HCT116 (cell line): ENCODE data around the gene KLHDC10. TPM values are rescaled to one million over a fixed set of nuclear protein-coding genes. Genes with fewer than 3 reads are reported as not detected.

Experiments
- ATAC-seq: fragments of 200-7000 bp; cut with Tn5 transposase; 2 replicates; pipeline ENCODE4 v1.9.1; 2020; ENCODE audit warnings: mild to moderate bottlenecking, moderate library complexity
- BruUV-seq: library from RNA; stranded (reverse); fragments of 400-500 nt; replicated peaks from 2 replicates; lab custom pipeline; 2021; lab: Mats Ljungman, UMichigan
- CTCF ChIA-PET: fragments of 300-600 bp; sonication (Branson Sonifier 250); formaldehyde crosslinking; loops from one replicate; lab custom pipeline; 2021; ENCODE audit warnings: antibody characterized with exemption; lab: Charles Lee
- POLR2A ChIA-PET: fragments of 300-600, 350-600 bp; sonication (Branson Sonifier 250); formaldehyde crosslinking; loops from one replicate; lab custom pipeline; 2021; ENCODE audit warnings: antibody characterized with exemption; lab: Charles Lee
- RAD21 ChIA-PET, 2 experiments: fragments of 300-600 bp; sonication (Branson Sonifier 250); formaldehyde crosslinking; loops; one replicate each; lab custom pipeline; 2023; ENCODE audit warnings: low total read pairs in 2 of 2; ENCODE audit not compliant: uncharacterized antibody in 2 of 2, unreplicated experiment in 2 of 2, low non-redundant PET in 1 of 2; lab: Charles Lee
- DNase-seq: peaks from one replicate; pipeline ENCODE4 v3.0.0-alpha.2; 2010; ENCODE audit warnings: low read depth, low spot score
- H2AFZ ChIP-seq: fragments of 200-600 bp; shearing (Covaris generic), sonication (generic); 2 replicates; pipeline ENCODE4 v1.6.1; 2017; ENCODE audit warnings: low read depth, mixed run types, mixed read lengths, antibody characterized with exemption, low read length; ENCODE audit not compliant: poor library complexity, severe bottlenecking
- H3K27ac ChIP-seq: 2 replicates; pipeline ENCODE4 v1.5.1; 2012; ENCODE audit warnings: low read depth, low read length
- H3K27me3 ChIP-seq: fragments of 200-600 bp; sonication (generic); 2 replicates; pipeline ENCODE4 v1.6.1; 2016; ENCODE audit warnings: mixed run types, low read length, mixed read lengths; ENCODE audit not compliant: insufficient read depth
- H3K36me3 ChIP-seq, 2 experiments: fragments of 200-500 bp in 1 of 2; fragments of 200-600 bp in 1 of 2; sonication (Bioruptor generic) in 1 of 2; sonication (generic) in 1 of 2; 2 replicates each; pipeline versions ENCODE4 v1.5.1 to v1.6.1; 2014 to 2016; ENCODE audit warnings: low read length in 2 of 2, inconsistent platforms in 1 of 2, mixed read lengths in 1 of 2, mixed run types in 1 of 2; ENCODE audit not compliant: insufficient read depth in 2 of 2, control insufficient read depth in 1 of 2
- H3K4me1 ChIP-seq, 2 experiments: fragments of 200-600 bp in 1 of 2; sonication (generic) in 1 of 2; 2 replicates each; pipeline versions ENCODE4 v1.5.1 to v1.6.1; 2012 to 2017; ENCODE audit warnings: low read length in 2 of 2, inconsistent platforms in 1 of 2, mild to moderate bottlenecking in 1 of 2, mixed read lengths in 1 of 2, mixed run types in 1 of 2, moderate library complexity in 1 of 2; ENCODE audit not compliant: insufficient read depth in 2 of 2, control insufficient read depth in 1 of 2
- H3K4me2 ChIP-seq: fragments of 200-600 bp; sonication (generic); 2 replicates; pipeline ENCODE4 v1.6.1; 2017; ENCODE audit warnings: mixed run types, low read length, mixed read lengths
- H3K4me3 ChIP-seq, 2 experiments: fragments of 200-600 bp in 1 of 2; sonication (generic) in 1 of 2; replicated peaks in 1 of 2; 2 replicates each; pipeline ENCODE4 v1.5.1; 2011 to 2016; ENCODE audit warnings: low read length in 2 of 2, control low read depth in 1 of 2, low read depth in 1 of 2, mild to moderate bottlenecking in 1 of 2, mixed read lengths in 1 of 2, mixed run types in 1 of 2
- H3K79me2 ChIP-seq: fragments of 200-600 bp; sonication (generic); 2 replicates; pipeline ENCODE4 v1.6.1; 2017; ENCODE audit warnings: mild to moderate bottlenecking, mixed run types, low read length, moderate library complexity, mixed read lengths; ENCODE audit not compliant: insufficient read depth
- H3K9ac ChIP-seq: fragments of 200-600 bp; sonication (generic); 2 replicates; pipeline ENCODE4 v1.6.1; 2016; ENCODE audit warnings: low read length, mixed read lengths
- H3K9me2 ChIP-seq: fragments of 200-600 bp; sonication (generic), shearing (Covaris generic); 2 replicates; pipeline ENCODE4 v1.6.1; 2017; ENCODE audit warnings: mixed run types, mild to moderate bottlenecking, moderate library complexity; ENCODE audit not compliant: insufficient read depth
- H3K9me3 ChIP-seq, 2 experiments: fragments of 200-500 bp in 1 of 2; fragments of 200-600 bp in 1 of 2; sonication (Bioruptor generic) in 1 of 2; sonication (generic) in 1 of 2; 2 replicates each; pipeline ENCODE4 v1.6.1; 2014 to 2017; ENCODE audit warnings: low read length in 2 of 2, mixed read lengths in 2 of 2, inconsistent platforms in 1 of 2, low read depth in 1 of 2, mild to moderate bottlenecking in 1 of 2, mixed run types in 1 of 2, moderate library complexity in 1 of 2; ENCODE audit not compliant: control insufficient read depth in 1 of 2, insufficient read depth in 1 of 2
- H4K20me1 ChIP-seq: fragments of 200-600 bp; sonication (generic), shearing (Covaris generic); 2 replicates; pipeline ENCODE4 v1.6.1; 2017; ENCODE audit warnings: mixed run types, mild to moderate bottlenecking, moderate library complexity; ENCODE audit not compliant: insufficient read depth
- CBX3 ChIP-seq: IDR thresholded peaks from 2 replicates; pipeline ENCODE4 v1.6.1; 2012; ENCODE audit warnings: low read depth
- CEBPB ChIP-seq: IDR thresholded peaks from 2 replicates; pipeline ENCODE4 v1.6.1; 2012; ENCODE audit warnings: low read depth
- EZH2phosphoT487 ChIP-seq: fragments of 200-600 bp; IDR thresholded peaks from 2 replicates; pipeline ENCODE4 v1.6.1; 2018; ENCODE audit warnings: antibody characterized with exemption, borderline replicate concordance
- FOSL1 ChIP-seq: IDR thresholded peaks from 2 replicates; pipeline ENCODE4 v1.6.1; 2012; ENCODE audit warnings: low read depth
- JUND ChIP-seq: IDR thresholded peaks from 2 replicates; pipeline ENCODE4 v1.6.1; 2012
- RAD21 ChIP-seq: IDR thresholded peaks from 2 replicates; pipeline ENCODE4 v1.6.1; 2012; ENCODE audit warnings: low read depth, mild to moderate bottlenecking
- SIN3A ChIP-seq: IDR thresholded peaks from 2 replicates; pipeline ENCODE4 v1.6.1; 2012; ENCODE audit warnings: low read depth
- SP1 ChIP-seq: IDR thresholded peaks from 2 replicates; pipeline ENCODE4 v1.6.1; 2012; ENCODE audit warnings: low read depth
- SRF ChIP-seq: IDR thresholded peaks from 2 replicates; pipeline ENCODE4 v1.6.1; 2012; ENCODE audit warnings: low read depth
- ZFX ChIP-seq: fragments of 450-650 bp; IDR thresholded peaks from 2 replicates; pipeline ENCODE4 v1.6.1; 2017
- ZNF274 ChIP-seq: fragments of 200-500 bp; sonication (Bioruptor generic); IDR thresholded peaks from 2 replicates; pipeline ENCODE4 v1.6.1; 2014; ENCODE audit warnings: mild to moderate bottlenecking, low read depth, low read length, inconsistent platforms
- intact Hi-C: fragments of 100-400 bp; cut with micrococcal nuclease; formaldehyde crosslinking; loops from 2 replicates; pipeline ENCODE4 v1.10.0; 2022
- total RNA-seq: library from RNA; stranded (reverse); gene quantifications from one replicate; pipeline ENCODE4 v1.2.1, GENCODE V29; 2021; ENCODE audit not compliant: unreplicated experiment
- TF ChIP-seq, protein P1 (sequence below): IDR thresholded peaks from 2 replicates; pipeline ENCODE4 v1.6.1; 2012
- TF ChIP-seq, protein P2 (sequence below): IDR thresholded peaks from 2 replicates; pipeline ENCODE4 v1.6.1; 2012; ENCODE audit warnings: low read depth
- TF ChIP-seq, protein P3 (sequence below): IDR thresholded peaks from 2 replicates; pipeline ENCODE4 v1.6.1; 2011; ENCODE audit warnings: mild to moderate bottlenecking, low read length, moderate library complexity; ENCODE audit not compliant: insufficient replicate concordance; ENCODE audit errors: extremely low read depth

Gene KLHDC10
- total RNA-seq, 1 experiment from 2014 or later, result 25.8 TPM

DNA sequence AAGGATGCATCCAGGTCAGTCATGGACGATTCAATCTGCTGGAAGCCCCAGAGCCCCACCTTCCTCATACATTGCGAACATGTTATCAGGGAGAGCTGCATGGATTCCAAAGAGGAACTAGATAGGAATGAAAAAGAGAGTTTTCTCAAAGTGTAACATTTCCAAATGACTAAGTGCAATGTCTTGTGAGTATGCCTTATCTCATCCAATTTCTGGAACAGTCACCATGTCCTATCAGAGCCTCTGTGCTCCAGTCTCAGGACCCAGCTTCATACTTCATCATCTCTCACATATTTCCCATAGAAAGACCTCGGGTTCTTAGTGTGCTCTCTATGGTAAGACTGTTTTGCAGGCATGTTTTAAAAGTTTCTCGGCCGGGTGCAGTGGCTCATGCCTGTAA is 45.9 kb upstream of the KLHDC10 start:
- Histone ChIP-seq H3K4me2 (no peak overlapping the region), H2AFZ (no peak overlapping the region), H3K4me3 (no peak overlapping the region), H4K20me1 (no peaks in the 10 kb centered on the region), H3K27me3 (no peaks in the 10 kb centered on the region)
- BruUV-seq, result no TSS peak
- no peak for DNase-seq
- TF ChIP-seq ZNF274, result no peak
- no peak for TF ChIP-seq SRF
- TF ChIP-seq RAD21, result no peak
- TF ChIP-seq EZH2phosphoT487, result no peak
- TF ChIP-seq ZFX, result no peak
- no peak for TF ChIP-seq CEBPB
- no peak for TF ChIP-seq JUND
- TF ChIP-seq, protein P1, sequence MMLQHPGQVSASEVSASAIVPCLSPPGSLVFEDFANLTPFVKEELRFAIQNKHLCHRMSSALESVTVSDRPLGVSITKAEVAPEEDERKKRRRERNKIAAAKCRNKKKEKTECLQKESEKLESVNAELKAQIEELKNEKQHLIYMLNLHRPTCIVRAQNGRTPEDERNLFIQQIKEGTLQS, result no peak
- TF ChIP-seq, protein P2, sequence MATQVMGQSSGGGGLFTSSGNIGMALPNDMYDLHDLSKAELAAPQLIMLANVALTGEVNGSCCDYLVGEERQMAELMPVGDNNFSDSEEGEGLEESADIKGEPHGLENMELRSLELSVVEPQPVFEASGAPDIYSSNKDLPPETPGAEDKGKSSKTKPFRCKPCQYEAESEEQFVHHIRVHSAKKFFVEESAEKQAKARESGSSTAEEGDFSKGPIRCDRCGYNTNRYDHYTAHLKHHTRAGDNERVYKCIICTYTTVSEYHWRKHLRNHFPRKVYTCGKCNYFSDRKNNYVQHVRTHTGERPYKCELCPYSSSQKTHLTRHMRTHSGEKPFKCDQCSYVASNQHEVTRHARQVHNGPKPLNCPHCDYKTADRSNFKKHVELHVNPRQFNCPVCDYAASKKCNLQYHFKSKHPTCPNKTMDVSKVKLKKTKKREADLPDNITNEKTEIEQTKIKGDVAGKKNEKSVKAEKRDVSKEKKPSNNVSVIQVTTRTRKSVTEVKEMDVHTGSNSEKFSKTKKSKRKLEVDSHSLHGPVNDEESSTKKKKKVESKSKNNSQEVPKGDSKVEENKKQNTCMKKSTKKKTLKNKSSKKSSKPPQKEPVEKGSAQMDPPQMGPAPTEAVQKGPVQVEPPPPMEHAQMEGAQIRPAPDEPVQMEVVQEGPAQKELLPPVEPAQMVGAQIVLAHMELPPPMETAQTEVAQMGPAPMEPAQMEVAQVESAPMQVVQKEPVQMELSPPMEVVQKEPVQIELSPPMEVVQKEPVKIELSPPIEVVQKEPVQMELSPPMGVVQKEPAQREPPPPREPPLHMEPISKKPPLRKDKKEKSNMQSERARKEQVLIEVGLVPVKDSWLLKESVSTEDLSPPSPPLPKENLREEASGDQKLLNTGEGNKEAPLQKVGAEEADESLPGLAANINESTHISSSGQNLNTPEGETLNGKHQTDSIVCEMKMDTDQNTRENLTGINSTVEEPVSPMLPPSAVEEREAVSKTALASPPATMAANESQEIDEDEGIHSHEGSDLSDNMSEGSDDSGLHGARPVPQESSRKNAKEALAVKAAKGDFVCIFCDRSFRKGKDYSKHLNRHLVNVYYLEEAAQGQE, result no peak
- TF ChIP-seq FOSL1, result no peak
- no peak for TF ChIP-seq SIN3A
- no peak for TF ChIP-seq SP1
- no peak for TF ChIP-seq CBX3
- TF ChIP-seq, protein P3, sequence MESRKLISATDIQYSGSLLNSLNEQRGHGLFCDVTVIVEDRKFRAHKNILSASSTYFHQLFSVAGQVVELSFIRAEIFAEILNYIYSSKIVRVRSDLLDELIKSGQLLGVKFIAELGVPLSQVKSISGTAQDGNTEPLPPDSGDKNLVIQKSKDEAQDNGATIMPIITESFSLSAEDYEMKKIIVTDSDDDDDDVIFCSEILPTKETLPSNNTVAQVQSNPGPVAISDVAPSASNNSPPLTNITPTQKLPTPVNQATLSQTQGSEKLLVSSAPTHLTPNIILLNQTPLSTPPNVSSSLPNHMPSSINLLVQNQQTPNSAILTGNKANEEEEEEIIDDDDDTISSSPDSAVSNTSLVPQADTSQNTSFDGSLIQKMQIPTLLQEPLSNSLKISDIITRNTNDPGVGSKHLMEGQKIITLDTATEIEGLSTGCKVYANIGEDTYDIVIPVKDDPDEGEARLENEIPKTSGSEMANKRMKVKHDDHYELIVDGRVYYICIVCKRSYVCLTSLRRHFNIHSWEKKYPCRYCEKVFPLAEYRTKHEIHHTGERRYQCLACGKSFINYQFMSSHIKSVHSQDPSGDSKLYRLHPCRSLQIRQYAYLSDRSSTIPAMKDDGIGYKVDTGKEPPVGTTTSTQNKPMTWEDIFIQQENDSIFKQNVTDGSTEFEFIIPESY, result no peak
- TF ChIP-seq, all 23 proteins: peak for 0
- intact Hi-C loops, result no loop called here
- ChIA-PET RAD21 (interaction anchor here in 1 of 2 experiments (0.5 kb wide), 1 partner anchor 733 kb away, joined by 6 read pairs; no protein-coding TSS in a partner anchor), POLR2A (no interaction called here), CTCF (no interaction called here)
- no peak overlapping the region for H3K27ac ChIP-seq
- H3K9ac ChIP-seq, result no peak overlapping the region
- peaks cover 30 to 48% of the 10 kb centered on the region in 2 experiments; a peak in 3 of 4 replicates for H3K36me3 ChIP-seq
- no peaks in the 10 kb centered on the region for H3K9me2 ChIP-seq
- no peaks in the 10 kb centered on the region for H3K79me2 ChIP-seq
- ATAC-seq, result no peak
- H3K9me3 ChIP-seq, result no peaks in the 10 kb centered on the region
- H3K4me1 ChIP-seq, result peaks cover 0 to 9% of the 10 kb centered on the region in 2 experiments; a peak in 3 of 4 replicates
